Measurements from ENCODE around the gene PLK2. TPM values are rescaled to one million over a fixed set of nuclear protein-coding genes. Genes with fewer than 3 reads are reported as not detected.

PLK2 gene
- total and polyA plus RNA-seq, 2 donors (not counting 3 experiments of a cell fraction or from before 2014, with no cell fraction given) = 199 to 250 TPM

DNA sequence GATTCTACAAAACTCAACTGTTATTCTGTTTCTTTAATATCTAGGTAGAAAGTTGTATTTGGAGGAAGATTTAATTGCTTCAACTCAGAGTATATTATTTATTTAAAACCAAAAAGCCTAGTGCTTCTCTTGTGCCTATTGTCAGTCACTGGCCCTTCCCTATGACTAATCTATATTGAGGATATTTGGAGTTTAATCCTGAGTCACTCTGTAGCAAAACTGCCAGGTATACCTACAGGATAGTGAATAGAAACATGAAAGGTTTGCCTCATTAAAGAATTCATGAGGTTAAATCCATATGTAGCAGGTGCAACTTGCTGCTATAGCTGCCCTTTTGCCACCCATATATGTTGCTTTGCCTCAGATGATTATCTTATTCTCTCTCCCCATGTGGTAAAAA, 15.1 kb downstream of the PLK2 start:
- ChIA-PET CTCF (interaction anchor here (4.5 kb wide), 1 partner anchor 557 kb away, joined by 20 read pairs; no protein-coding TSS in a partner anchor), POLR2A (no interaction called here)
- no peak overlapping the region for H3K27ac ChIP-seq (ENCODE audit: insufficient read depth, low read depth, low read length)
- H3K4me1 ChIP-seq (ENCODE audit: control insufficient read depth, extremely low read depth, insufficient read depth, low read length) = no peaks in the 10 kb centered on the region
- no peaks in the 10 kb centered on the region for H3K9me1 ChIP-seq (replicated peaks; ENCODE audit: control insufficient read depth, extremely low read depth, insufficient read depth, low read length)
- intact Hi-C loops (cut with micrococcal nuclease) (no loop called here), dilution Hi-C loops (cut with MboI; ENCODE audit: extremely low pct_ligation_motif_present, low sequenced_read_pairs) (no loop called here)
- H4K20me1 ChIP-seq (replicated peaks; ENCODE audit: control insufficient read depth, extremely low read depth, insufficient read depth, low read length) = no peaks in the 10 kb centered on the region
- DNase-seq (ENCODE audit: low read depth, low spot score) (no peak), FAIRE-seq (no peak)
- H2AFZ ChIP-seq (ENCODE audit: low read depth, low read length) = no peak overlapping the region
- H3K27me3 ChIP-seq (ENCODE audit: control insufficient read depth in 2 of 2, insufficient read depth in 2 of 2, low read length in 2 of 2) = no peaks in the 10 kb centered on the region
- no peak overlapping the region for H3K9ac ChIP-seq (replicated peaks; ENCODE audit: extremely low read depth, insufficient read depth, low read length)
- no TSS peak for BruUV-seq (replicated peaks)
- H3K4me2 ChIP-seq (ENCODE audit: insufficient read depth, low read length) = no peak overlapping the region
- no peak overlapping the region for H3K4me3 ChIP-seq (replicated peaks in 1 of 3; ENCODE audit: insufficient read depth in 1 of 3, low read depth in 1 of 3, low read length in 3 of 3)
- no peaks in the 10 kb centered on the region for H3K79me2 ChIP-seq (ENCODE audit: control insufficient read depth, insufficient read depth, low read length)
- no peak for TF ChIP-seq MYC (IDR thresholded peaks at IDR 0.05; ENCODE audit: low read depth, low read length)
- TF ChIP-seq, protein P1, sequence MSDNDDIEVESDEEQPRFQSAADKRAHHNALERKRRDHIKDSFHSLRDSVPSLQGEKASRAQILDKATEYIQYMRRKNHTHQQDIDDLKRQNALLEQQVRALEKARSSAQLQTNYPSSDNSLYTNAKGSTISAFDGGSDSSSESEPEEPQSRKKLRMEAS (IDR thresholded peaks at IDR 0.05; ENCODE audit: insufficient read depth, insufficient read length) = no peak
- no peak for TF ChIP-seq JUN (IDR thresholded peaks at IDR 0.05; ENCODE audit: borderline replicate concordance, insufficient read depth, insufficient read length, low read depth)
- no peak for TF ChIP-seq POLR2A (IDR thresholded peaks at IDR 0.05; ENCODE audit: low read depth, low read length)
- H3K36me3 ChIP-seq (ENCODE audit: control insufficient read depth in 2 of 2, extremely low read depth in 1 of 2, insufficient read depth in 2 of 2, low read length in 2 of 2) = no peaks in the 10 kb centered on the region
- no peaks in the 10 kb centered on the region for H3K9me3 ChIP-seq (replicated peaks; ENCODE audit: control insufficient read depth, insufficient read depth, low read length)

DNA sequence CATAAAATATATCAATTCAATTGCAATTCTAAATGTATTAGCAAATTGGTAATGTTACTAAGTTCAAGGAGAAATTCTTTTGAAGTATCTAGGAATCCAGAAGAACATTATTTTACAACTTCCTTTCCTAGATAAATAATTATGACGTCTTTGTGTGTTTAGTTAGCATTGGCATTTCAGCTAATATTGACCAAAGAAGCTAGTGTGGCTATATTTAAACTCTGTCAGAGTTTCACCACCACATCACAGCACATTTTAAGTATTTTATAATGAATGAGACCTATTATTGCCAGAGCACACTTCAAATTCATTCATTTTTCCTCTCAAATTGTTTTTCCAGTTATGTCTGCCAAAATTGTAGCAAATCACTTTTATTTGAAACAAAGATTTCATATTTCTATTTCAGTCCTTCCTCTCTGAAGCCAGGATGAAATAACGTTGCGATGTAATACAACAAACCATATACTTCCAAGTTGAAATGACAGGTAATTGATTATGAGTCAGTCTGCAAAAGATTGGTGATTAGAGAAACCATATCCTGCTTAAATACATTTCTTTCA, 18.9 kb downstream of the PLK2 start:
- CTCF ChIA-PET = no interaction called here
- no peak for FAIRE-seq
- dilution Hi-C loops (cut with MboI; ENCODE audit: extremely low pct_ligation_motif_present, low sequenced_read_pairs) = no loop called here

More for the DNA sequence above, 18.9 kb downstream of the PLK2 start:
- no peaks in the 10 kb centered on the region for H3K4me1 ChIP-seq (ENCODE audit: control insufficient read depth, extremely low read depth, insufficient read depth, low read length)
- POLR2A ChIA-PET = interaction anchor here (1.0 kb wide), 1 partner anchor 9 kb away, joined by 4 read pairs; no protein-coding TSS in a partner anchor
- no peaks in the 10 kb centered on the region for H3K9me3 ChIP-seq (replicated peaks; ENCODE audit: control insufficient read depth, insufficient read depth, low read length)
- H3K9me1 ChIP-seq (replicated peaks; ENCODE audit: control insufficient read depth, extremely low read depth, insufficient read depth, low read length) = no peaks in the 10 kb centered on the region
- no peak overlapping the region for H2AFZ ChIP-seq (ENCODE audit: low read depth, low read length)
- no peak overlapping the region for H3K4me2 ChIP-seq (ENCODE audit: insufficient read depth, low read length)
- no peaks in the 10 kb centered on the region for H3K79me2 ChIP-seq (ENCODE audit: control insufficient read depth, insufficient read depth, low read length)
- no peaks in the 10 kb centered on the region for H3K36me3 ChIP-seq (ENCODE audit: control insufficient read depth in 2 of 2, extremely low read depth in 1 of 2, insufficient read depth in 2 of 2, low read length in 2 of 2)
- no peak overlapping the region for H3K4me3 ChIP-seq (replicated peaks in 1 of 3; ENCODE audit: insufficient read depth in 1 of 3, low read depth in 1 of 3, low read length in 3 of 3)
- H3K9ac ChIP-seq (replicated peaks; ENCODE audit: extremely low read depth, insufficient read depth, low read length) = no peak overlapping the region
- BruUV-seq (replicated peaks) = no TSS peak
- no peaks in the 10 kb centered on the region for H3K27me3 ChIP-seq (ENCODE audit: control insufficient read depth in 2 of 2, insufficient read depth in 2 of 2, low read length in 2 of 2)
- H4K20me1 ChIP-seq (replicated peaks; ENCODE audit: control insufficient read depth, extremely low read depth, insufficient read depth, low read length) = no peaks in the 10 kb centered on the region
- no peak for TF ChIP-seq POLR2AphosphoS5 (IDR thresholded peaks at IDR 0.05; ENCODE audit: insufficient read depth, low read depth, low read length)
- intact Hi-C loops (cut with micrococcal nuclease) = no loop called here
- no peak overlapping the region for H3K27ac ChIP-seq (ENCODE audit: insufficient read depth, low read depth, low read length)
- DNase-seq (ENCODE audit: low read depth, low spot score) = no peak

Measured in endothelial cell of umbilical vein (primary cell).